HG02840 (cell line): ENCODE results near the gene DOK1.

Experiments used
- ATAC-seq: cut with Tn5 transposase; IDR thresholded peaks from one replicate; pipeline ENCODE4 v1.9.1; 2021; ENCODE audit warnings: mild to moderate bottlenecking, moderate library complexity, moderate number of reproducible peaks; ENCODE audit not compliant: unreplicated experiment, low FRiP score

The DOK1 gene

DNA sequence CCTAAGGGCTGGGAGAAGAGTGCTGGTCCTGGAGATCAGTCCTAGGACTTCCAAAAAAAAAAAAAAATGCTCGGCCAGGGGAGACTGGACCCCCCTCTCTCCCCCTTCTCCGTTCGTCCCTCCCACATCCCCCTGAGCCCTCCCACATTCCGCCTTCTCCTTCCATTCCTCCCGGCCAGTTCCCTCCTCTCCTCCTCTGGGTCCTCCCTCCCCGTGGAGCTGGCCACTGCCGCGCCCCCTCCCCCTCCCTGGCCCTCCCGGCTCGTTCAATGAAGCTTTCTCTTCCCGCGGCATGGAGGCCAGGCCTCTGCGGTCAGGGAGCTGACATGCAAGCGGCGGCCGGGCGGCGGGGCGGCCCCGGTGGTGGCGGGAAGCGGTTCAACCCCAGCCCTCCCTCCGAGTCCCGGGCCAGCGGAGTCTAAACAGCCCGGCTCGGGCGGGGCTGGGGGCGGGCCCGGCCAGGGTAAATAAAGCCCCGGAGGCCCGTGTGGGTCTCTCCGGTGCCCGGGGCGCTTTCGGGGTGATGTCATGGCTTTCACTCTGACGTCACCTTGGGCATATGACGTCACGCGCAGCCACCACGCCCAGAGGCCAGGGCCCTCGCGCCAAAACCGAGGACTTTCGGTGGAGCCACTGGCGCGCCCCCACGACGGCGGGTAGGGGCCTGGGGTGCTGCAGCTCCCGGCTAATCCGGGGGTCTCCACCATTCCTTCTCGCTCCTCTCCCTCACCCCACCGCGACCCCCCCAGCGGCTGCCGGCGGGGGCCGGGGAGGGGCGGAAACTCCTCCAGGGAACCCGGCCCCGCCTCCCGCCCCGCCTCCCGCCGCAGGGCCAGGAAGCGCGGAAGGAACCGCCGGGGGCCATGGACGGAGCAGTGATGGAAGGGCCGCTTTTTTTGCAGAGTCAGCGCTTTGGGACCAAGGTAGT lies at the start of gene DOK1, which contains the start of gene LOXL3:
TSS of gene DOK1 (plus strand) at position 829 of the 928 bp plus-strand sequence. CDS start at position 864, 35 bp downstream.
TSS of gene LOXL3 (minus strand) at position 51 of the 928 bp plus-strand sequence. CDS start 1,308 bp downstream, outside the sequence.
- ATAC-seq = peak; percentile 54

DNA sequence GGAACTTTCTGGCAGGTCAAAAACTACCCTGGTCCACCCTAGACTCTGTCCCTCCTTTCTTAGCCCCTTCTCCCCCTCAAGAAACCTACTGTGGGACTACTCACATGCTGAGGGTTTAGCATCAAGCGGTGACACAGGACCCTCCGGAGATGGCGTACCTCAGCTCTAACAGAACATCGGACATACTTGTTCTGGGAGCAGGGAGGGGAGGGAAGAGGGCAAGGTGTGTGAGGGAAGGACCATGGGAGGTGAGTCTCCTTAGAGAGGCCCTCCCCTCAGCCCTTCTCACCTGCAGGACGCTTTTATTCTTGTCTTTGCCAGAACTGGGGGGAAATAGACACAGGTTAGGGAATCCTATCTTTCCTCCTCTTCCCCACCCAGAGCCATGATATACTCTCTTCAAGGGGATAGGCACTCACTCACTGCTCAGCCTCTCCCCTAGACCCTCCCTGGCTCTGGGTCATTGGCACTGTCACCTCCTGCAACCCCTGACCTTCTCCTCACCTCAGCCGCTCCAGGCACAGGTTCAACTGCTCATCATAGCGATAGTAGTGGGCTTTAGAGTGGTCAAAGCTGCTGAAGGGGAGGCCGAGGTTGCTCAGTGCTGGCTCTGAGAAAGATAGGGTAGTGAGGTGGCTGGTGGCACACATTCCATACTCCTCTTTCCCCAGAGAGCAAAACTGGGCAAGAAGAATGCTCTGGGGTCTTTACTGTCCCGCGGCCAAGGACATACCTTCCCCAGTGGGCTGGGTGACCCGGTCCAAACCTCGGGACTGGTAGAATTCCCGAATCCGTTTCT lies 48.9 kb upstream of the DOK1 start:
- no peak for ATAC-seq

DNA sequence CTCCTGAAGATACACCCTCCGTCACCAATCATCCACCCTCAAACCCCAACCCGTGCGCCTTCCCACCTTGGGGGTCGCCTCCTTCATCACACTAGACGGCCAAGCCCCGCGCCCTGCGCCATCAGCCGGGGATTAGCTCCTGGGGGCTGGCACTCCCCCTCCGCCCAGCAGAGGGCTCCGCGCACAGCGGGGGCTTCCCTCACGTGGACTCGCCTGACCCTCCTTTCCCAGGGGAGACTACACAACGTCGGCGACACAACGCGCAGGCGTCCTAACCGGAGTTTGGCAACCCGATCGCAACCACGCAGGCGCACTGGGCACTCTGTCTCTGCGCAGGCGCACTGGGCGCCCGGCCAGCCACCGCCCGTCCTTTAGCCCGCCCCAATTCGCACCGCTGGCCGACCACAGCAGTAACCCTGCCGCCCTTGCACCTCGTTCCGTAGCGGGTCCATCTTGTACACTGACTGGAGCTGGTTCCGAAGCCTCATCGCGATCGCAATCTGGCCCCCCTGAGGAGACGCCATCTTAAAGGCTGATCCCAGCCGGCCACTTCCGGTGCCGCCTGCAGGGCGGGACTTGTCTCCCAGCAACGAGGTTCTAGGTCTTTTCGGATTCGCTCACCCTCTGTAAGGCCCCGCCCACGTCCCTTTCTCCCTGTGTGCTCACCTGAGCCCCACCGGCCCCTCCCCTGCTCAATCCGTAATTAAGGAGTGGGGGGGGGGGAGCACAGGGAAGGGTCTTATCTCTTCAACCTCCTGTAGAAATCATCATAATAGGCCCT lies 47.2 kb upstream of the DOK1 start, which contains the start of gene PCGF1:
TSS of gene PCGF1 (minus strand) at position 551 of the 781 bp plus-strand sequence. CDS start at position 524, 27 bp downstream.
- peak; percentile 92 for ATAC-seq

DNA sequence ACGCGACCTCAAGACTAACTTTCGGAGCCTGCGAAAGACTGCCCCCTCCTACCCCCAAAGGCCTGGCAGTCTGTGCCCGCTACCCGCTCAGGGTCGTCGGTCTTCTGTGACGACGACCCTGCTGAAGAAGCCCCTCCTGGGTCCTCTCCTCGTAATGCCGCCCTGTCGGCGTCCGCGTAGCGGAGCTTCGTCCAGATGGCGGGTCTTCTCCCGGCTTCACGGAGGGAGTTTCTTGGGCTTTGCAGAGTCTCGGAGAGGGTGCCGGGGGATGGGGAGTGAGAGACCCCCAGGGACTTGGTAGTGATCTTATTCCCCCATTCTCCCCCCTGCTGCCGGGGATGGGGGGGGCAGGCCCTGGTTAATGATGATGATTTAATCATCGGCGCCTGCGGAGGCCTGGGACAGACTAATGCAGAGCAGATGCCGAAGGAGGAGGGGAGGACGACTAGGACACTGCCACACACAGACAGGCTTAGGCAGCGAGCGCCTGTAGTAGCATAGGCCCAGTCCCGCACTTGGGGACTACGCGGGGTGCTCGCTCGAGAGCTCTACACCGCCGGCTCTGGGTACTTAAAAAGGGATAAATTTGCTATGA lies 46.5 kb upstream of the DOK1 start:
- peak; percentile 11 for ATAC-seq

DNA sequence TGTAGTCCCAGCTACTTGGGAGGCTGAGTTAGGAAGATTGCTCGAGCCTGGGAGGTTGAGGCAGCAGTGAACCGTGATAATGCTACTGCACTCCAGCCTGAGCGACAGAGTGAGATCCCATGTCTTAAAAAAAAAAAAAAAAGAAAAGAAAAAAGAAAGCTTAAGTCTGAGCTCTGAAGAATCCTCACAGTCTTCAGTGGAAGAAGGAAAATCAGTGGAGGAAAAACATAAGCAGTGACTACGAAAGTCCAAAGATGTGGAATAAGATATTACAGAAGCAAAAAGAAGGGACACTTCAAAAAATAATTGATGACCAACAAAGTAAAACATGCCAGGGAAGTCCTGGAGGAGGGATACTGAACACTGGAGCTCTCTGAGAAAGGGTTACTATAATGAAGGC lies 44.2 kb upstream of the DOK1 start:
- ATAC-seq = no peak

DNA sequence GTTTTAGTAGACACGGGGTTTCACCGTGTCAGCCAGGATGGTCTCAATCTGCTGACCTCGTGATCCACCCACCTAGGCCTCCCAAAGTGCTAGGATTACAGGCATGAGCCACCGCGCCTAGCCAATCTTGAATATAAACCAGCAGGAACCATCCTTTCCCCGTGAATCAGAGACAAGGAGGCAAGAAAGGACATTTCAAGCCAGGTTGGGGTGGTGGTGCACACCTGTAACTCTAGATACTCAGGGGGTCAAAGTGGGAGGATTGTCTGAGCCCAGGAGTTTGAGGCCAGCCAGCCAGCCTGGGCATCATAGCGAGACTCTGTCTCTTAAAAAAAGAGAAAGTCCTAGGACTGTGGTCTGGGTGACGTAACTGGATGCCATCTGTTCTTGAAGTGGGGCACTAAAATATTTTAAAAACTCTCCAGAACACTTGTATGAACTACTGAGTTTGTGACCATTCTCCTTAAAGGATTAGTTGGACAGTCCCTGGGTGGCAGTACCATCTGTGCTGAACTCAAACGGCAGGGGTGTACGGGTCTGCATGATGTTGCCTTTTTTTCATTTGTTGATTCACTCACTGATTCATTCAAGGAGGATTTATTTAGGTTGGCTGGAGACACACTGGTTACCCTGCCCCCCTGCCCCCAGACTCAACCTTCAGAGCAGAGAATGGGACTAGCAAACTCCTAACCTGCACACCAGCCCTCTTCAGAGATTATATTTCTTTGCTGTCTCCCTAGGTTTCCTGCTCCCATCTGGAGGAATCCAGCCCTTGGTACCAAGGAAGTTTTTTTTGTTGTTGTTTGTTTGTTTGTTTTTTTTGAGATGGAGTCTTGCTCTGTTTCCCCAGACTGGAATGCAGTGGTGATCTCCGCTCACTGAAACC lies 43.2 kb upstream of the DOK1 start:
- ATAC-seq = no peak

DNA sequence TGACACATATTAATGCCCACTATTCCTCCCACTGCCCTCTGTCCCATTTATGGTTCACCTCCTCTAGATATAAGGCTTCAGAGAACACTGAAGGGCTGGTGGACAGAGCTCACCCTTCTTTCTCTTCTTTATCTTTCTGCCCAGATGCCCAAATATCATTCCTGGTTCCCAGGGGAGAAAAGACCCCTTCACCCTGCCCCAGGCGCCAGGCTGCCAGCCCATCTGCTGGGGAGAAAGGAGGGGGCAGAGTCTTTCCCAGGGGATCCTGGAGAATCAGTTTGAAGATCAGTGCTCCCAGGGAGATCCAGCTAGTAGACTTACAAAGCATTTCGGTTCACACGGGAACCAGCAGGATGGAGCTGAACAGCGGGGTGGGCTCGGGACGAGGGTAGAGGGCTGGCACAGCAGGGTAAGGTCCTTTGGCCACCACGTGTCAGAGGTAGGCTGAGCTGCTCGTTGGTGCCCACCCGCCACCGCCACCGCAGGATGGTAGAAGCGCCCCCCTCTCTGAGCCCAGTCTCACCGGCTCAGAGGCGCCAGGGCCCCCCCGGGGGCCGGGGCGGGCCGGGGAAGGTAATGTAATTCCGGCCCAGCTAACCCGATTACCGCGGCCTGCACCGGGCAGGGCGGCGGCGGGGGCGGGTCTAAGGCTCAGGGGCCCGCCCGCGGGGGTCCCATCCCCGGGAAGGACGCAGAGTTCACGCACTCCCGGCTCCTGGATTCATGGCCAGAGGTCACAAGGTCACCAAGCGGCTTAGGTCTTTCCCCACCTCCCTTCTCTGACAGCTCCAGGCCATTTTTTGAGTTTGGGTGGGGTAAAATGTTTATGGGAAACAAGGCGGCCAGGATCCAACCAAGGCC lies 41.5 kb upstream of the DOK1 start:
- ATAC-seq = no peak

DNA sequence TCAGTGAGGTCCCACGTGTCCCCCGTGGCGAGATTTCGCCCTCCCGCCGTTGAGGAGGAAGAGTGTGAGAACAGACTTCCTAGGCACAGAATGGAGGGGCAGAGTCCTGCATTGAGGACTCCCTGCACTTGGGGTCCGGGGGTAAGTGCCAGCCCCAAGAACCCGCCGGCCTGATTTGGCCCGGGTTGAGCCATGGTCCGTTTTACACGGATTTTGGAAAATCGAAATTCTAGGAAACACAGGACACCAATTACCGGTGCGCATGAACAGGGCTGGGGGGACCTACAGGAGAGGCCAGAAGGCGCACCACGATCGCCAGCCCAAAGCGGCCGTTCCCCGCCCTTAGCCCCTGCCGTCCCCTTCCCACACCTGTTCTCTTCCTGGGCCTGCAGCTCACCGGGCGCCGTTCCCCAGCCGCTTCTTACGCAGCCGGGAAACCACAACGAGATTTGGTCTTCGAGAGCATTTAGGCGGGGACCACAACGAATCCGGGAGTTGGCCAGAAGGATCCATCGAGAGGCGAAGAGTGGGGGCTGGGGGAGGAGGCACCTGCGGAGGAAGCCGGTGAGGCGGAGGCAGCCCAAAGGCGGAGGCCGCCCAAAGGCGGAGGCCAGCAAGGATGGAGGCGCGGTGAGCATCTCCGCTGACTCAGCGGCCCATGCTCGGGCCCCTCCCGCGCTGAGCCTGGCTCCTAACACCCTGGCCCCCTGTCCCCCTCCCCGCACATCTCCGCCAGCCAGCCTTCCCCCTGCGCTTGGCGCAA lies 40.7 kb upstream of the DOK1 start:
- ATAC-seq = no peak

DNA sequence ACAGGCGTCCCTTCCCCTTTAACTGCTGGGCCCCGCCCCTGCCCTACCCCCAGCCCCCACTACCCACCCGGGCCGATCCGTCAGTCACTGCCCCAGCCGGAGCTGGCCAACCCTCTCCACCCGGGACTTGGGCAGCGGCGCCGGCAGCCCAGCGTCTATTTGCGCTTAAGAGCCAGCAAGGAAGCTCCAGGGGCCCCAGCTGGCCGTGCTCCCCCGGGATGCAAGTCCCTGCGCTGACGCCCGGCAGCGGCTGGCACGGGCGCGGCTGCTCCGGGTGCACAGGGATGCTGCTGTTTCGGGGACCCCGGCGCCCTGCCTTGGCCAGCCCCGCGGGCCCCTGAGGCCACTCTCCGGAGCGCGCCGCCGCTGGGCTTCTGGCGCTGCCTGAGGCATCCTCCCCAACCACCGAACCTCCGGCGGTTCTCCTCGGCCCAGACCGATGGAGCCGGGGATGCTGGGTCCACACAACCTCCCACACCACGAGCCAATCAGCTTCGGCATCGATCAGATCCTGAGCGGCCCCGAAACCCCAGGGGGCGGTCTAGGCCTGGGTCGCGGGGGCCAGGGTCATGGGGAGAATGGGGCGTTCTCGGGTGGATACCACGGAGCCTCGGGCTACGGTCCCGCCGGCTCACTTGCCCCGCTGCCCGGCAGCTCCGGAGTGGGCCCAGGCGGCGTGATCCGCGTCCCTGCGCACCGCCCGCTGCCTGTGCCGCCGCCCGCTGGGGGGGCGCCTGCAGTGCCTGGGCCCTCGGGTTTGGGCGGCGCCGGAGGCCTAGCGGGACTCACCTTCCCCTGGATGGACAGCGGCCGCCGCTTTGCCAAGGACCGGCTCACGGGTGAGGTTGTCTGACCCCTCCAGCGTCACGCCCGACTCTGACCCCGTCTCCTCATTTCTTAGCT lies 39.9 kb upstream of the DOK1 start, which contains the start of gene TLX2:
TSS of gene TLX2 (plus strand) at position 83 of the 903 bp plus-strand sequence. CDS start at position 440, 357 bp downstream.
- no peak for ATAC-seq

DNA sequence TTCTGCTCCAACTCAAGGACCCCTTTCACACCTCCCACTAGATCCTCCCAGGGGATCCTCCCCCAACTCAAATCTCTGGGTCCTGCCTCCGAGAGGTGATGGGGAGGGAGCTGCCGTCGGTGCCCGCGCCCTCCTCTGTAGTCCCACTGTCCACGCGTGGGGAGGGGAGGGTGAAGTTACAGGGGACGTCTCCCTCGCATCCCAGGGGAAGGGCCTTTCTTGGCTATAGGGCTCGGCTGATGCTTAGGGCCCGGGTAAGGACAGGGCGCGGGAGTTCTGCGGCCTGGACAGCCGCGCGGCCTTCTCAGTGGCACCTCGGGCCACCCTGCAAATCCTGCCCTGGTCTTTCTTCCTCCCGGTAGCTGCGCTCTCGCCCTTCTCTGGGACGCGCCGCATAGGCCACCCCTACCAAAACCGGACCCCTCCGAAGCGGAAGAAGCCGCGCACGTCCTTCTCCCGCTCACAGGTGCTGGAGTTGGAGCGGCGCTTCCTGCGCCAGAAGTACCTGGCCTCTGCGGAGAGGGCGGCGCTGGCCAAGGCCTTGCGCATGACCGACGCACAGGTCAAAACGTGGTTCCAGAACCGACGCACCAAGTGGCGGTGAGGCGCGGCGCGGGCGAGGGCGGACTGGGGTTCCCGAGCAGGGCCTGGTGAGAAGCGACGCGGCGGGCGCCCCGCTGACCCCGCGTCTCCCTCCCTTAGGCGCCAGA lies 39.1 kb upstream of the DOK1 start:
- no peak for ATAC-seq

DNA sequence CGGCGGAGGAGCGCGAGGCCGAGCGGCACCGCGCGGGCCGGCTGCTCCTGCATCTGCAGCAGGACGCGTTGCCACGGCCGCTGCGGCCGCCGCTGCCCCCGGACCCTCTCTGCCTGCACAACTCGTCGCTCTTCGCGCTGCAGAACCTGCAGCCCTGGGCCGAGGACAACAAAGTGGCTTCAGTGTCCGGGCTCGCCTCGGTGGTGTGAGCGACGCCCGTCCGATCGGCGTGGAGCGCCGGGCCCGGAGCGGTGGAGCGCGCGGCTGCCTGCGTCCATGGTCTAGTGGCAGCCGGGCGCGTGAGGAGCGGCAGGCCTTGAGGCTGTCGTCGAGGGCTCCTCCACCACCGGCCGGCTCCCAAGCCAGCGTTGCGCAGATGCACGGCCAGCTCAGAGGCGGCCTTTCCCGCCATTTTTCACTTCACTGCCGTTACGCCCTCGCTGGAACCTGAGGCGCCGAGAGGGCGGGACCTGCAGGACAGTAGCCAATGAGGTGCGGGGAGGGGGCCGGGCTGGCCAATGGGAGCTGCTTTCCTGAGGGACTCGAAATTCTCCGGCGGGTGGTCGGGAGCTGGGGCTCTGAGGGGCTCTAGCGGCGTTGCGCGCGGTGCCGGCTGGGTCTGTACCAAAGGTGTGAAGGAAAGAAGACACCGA lies 38.4 kb upstream of the DOK1 start:
- ATAC-seq = no peak

DNA sequence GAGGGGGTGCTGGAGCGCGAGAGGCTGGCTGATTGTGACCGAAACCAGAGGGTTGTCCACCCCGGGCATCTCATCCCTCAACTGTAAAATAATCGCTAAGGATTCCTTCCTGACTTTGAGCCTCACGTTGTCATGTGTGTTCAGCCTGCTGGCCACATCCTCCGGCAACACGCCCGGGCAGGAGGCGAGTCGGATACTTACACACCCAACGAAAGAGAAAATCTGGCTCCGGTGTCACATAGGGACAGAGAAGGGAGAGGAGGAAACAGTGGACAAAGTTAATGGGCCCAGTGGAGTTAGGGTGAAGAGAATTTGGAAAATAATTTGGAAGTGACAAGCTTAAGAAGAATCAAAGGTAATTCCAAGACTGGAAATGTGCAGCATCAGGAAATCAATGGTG lies 37.9 kb upstream of the DOK1 start:
- ATAC-seq = no peak

DNA sequence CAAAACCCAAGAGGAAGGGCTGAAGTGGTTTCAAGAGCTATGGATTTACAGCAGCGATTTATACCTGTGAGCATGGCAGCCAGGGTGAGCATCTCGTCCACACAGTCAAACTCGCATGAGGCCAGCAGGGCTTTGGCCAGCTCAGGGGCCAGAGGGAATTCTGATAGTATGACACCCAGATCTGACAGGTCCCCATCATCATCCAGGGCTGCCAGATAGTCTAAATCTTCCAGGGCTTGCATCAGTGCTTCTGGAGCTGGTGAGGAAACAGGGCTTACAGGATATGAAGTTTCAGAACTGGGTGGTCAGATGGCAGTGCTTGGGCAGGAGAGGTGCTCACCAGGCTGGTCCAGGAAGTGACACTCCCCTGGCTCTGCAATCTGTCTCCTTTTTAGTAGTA lies 32.0 kb upstream of the DOK1 start:
- no peak for ATAC-seq

DNA sequence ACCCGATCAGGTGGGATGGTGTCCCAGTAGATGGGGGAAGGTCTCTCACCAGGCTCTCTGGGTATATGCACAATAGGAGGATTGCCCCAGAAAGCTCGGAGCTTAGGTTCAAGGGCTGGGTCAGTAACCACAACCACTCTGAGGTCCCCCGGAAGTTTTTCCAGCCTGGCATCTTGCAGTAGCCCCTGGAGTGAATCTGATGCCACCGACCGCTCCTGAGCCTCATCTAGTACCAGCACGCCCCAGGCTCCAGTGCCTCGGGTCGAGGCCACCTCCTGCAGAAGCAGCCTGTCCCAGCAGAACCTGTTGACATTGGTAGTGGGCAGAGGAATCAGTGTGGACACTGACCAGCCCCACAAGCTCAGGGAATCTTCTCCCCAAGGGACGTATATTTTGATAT lies 30.5 kb upstream of the DOK1 start:
- no peak for ATAC-seq
